Sigmoid colon (tissue), 3 donors: ENCODE measurements around the gene BMPR1A.

Source experiments
- CTCF ChIP-seq, 4 experiments: fragments of 450-650 bp in 3 of 4; fragments of 200-600 bp in 1 of 4; IDR thresholded peaks; one replicate each; pipeline ENCODE4 v1.5.1; 2016 to 2019; ENCODE audit warnings: antibody characterized with exemption in 4 of 4, mild to moderate bottlenecking in 3 of 4, moderate library complexity in 2 of 4
- POLR2A ChIP-seq, 2 donors: fragments of 450-650 bp; IDR thresholded peaks; one replicate each; pipeline ENCODE4 v1.6.1; 2016; ENCODE audit warnings: antibody characterized with exemption in 2 of 2, mild to moderate bottlenecking in 2 of 2, moderate library complexity in 2 of 2

- TF ChIP-seq POLR2A (IDR thresholded peaks at IDR 0.05) = no peak
- TF ChIP-seq CTCF (IDR thresholded peaks at IDR 0.05) = no peak
Observed at GRCh38 chr10:86799188-86799845, 42.9 kb downstream of the BMPR1A start.
